Measurements from ENCODE around the gene SBF2.

DNA sequence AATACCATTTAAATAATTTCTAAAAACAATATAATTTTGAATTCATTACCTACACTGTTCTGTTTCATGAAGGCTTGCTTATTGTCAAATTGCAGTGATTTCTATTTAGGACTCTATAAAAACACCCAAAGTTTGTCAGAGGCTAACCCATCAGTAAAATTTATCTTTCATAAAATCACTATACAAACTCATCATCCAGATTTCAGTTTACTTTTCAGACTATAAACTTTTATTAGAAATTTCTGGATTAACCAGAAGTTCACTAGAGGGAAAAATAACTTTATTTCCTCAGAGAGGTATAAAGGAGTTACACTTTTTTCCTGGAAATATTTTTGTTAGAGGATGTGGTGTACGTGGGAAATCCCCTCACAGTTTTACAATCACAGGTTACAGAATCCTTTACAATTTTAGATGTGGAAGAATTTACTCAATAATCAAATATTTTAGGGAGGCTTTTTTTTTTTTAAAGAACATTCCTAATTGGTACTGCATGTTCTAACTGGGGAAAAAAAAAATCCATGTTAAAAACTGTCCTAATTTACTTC lies 453.5 kb downstream of the SBF2 start:
- TF ChIP-seq, protein P1, sequence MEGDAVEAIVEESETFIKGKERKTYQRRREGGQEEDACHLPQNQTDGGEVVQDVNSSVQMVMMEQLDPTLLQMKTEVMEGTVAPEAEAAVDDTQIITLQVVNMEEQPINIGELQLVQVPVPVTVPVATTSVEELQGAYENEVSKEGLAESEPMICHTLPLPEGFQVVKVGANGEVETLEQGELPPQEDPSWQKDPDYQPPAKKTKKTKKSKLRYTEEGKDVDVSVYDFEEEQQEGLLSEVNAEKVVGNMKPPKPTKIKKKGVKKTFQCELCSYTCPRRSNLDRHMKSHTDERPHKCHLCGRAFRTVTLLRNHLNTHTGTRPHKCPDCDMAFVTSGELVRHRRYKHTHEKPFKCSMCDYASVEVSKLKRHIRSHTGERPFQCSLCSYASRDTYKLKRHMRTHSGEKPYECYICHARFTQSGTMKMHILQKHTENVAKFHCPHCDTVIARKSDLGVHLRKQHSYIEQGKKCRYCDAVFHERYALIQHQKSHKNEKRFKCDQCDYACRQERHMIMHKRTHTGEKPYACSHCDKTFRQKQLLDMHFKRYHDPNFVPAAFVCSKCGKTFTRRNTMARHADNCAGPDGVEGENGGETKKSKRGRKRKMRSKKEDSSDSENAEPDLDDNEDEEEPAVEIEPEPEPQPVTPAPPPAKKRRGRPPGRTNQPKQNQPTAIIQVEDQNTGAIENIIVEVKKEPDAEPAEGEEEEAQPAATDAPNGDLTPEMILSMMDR (IDR thresholded peaks at IDR 0.05; ENCODE audit: borderline replicate concordance, extremely low read depth, low read length, poor library complexity, severe bottlenecking), result no peak
- no peak for TF ChIP-seq EZH2 (IDR thresholded peaks at IDR 0.05; ENCODE audit: borderline replicate concordance, low read depth, low read length, severe bottlenecking)
